Fibroblast of lung (primary cell): ENCODE data around the gene ACOT7. TPM values are rescaled to one million over a fixed set of nuclear protein-coding genes. Genes with fewer than 3 reads are reported as not detected.

Experiments
- DNase-seq, 2 donors: peaks; one replicate each; pipeline versions ENCODE4 v3.0.0 to v3.0.0-alpha.2; 2010; ENCODE audit warnings: low read depth in 2 of 2
- H2AFZ ChIP-seq: 2 replicates; pipeline ENCODE4 v1.5.1; 2012; ENCODE audit warnings: low read length, control low read depth, inconsistent platforms
- H3K27ac ChIP-seq: 2 replicates; pipeline ENCODE4 v1.5.1; 2011; ENCODE audit warnings: low read length, control low read depth; ENCODE audit not compliant: insufficient read depth
- H3K27me3 ChIP-seq: 2 replicates; pipeline ENCODE4 v1.5.1; 2011; ENCODE audit warnings: mild to moderate bottlenecking, low read length; ENCODE audit not compliant: control insufficient read depth, insufficient read depth
- H3K36me3 ChIP-seq: 2 replicates; pipeline ENCODE4 v1.5.1; 2011; ENCODE audit warnings: low read length; ENCODE audit not compliant: control insufficient read depth, insufficient read depth
- H3K4me1 ChIP-seq: 2 replicates; pipeline ENCODE4 v1.5.1; 2011; ENCODE audit warnings: low read length; ENCODE audit not compliant: control insufficient read depth, insufficient read depth; ENCODE audit errors: extremely low read depth
- H3K4me2 ChIP-seq: 2 replicates; pipeline ENCODE4 v1.5.1; 2011; ENCODE audit warnings: low read length, control low read depth; ENCODE audit not compliant: insufficient read depth; ENCODE audit errors: extremely low read depth
- H3K4me3 ChIP-seq, 4 experiments: fragments of 200-600 bp in 1 of 4; sonication (generic) in 1 of 4; replicated peaks in 1 of 4; 2 replicates each; pipeline ENCODE4 v1.5.1; 2011 to 2016; ENCODE audit warnings: low read length in 4 of 4, low read depth in 3 of 4, mild to moderate bottlenecking in 3 of 4, control low read depth in 2 of 4, inconsistent platforms in 1 of 4, mixed read lengths in 1 of 4; ENCODE audit not compliant: insufficient read depth in 1 of 4; ENCODE audit errors: control extremely low read depth in 1 of 4
- H3K79me2 ChIP-seq: 2 replicates; pipeline ENCODE4 v1.5.1; 2012; ENCODE audit warnings: mild to moderate bottlenecking, low read length, inconsistent platforms; ENCODE audit not compliant: control insufficient read depth, insufficient read depth
- H3K9ac ChIP-seq: 2 replicates; pipeline ENCODE4 v1.5.1; 2011; ENCODE audit warnings: mild to moderate bottlenecking, low read length, control low read depth; ENCODE audit not compliant: insufficient read depth
- H3K9me3 ChIP-seq: 2 replicates; pipeline ENCODE4 v1.5.1; 2012; ENCODE audit warnings: low read depth, low read length; ENCODE audit not compliant: control insufficient read depth, insufficient read depth
- H4K20me1 ChIP-seq: 2 replicates; pipeline ENCODE4 v1.5.1; 2011; ENCODE audit warnings: low read length; ENCODE audit not compliant: control insufficient read depth, insufficient read depth; ENCODE audit errors: extremely low read depth
- EZH2 ChIP-seq: IDR thresholded peaks from 2 replicates; pipeline ENCODE4 v1.5.1; 2012; ENCODE audit warnings: low read length, control low read depth, mild to moderate bottlenecking; ENCODE audit errors: missing control alignments
- polyA plus RNA-seq, 2 donors: library from polyadenylated mRNA; depleted of rRNA in 1 of 2; stranded (reverse) in 1 of 2; unstranded in 1 of 2; fragments of >200 nt; gene quantifications; 2 replicates each; pipeline ENCODE4 v1.2.1, GENCODE V29; 2011 to 2012; ENCODE audit warnings: missing spikeins in 1 of 2
- total RNA-seq: library from RNA; depleted of rRNA; stranded (reverse); fragments of >200 nt; gene quantifications from 2 replicates; pipeline ENCODE4 v1.2.1, GENCODE V29; 2014
- TF ChIP-seq, protein P1 (sequence below), 2 donors: IDR thresholded peaks in 1 of 2; conservative IDR thresholded peaks in 1 of 2; 1 replicate in 1 of 2; 2 replicates in 1 of 2; pipeline ENCODE4 v1.5.1; 2011 to 2012; ENCODE audit warnings: low read length in 2 of 2, control low read depth in 1 of 2, inconsistent platforms in 1 of 2, low read depth in 1 of 2, mild to moderate bottlenecking in 1 of 2

ACOT7 gene
- total and polyA plus RNA-seq, 2 donors (not counting 1 experiment from before 2014, with no cell fraction given): 50.7 to 58.0 TPM

DNA sequence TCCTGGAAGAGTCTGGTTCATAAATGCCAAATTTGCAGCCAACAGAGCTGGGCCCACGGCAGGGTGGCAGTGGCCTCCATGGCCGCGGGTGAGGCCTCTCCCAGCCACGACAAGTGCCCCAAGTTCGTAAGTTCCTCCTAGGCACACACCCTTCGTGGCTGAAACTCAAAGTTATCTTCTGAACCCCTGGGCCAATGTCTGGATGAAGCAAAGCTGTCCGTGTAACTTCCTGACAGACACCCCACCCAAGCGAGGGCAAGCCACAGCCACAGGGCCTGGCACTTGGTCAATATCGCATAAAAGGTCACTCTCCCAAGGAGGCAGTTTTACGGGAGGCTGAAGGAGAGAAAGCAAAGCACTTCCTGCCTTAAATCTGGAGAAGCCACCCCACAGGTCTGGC lies 104.9 kb downstream of the ACOT7 start:
- Histone ChIP-seq H3K4me2 (no peak overlapping the region), H4K20me1 (no peaks in the 10 kb centered on the region), H3K36me3 (no peaks in the 10 kb centered on the region), H3K9ac (no peak overlapping the region), H3K79me2 (no peaks in the 10 kb centered on the region), H3K27ac (no peak overlapping the region), H3K4me1 (no peaks in the 10 kb centered on the region), H3K9me3 (no peaks in the 10 kb centered on the region), H2AFZ (no peak overlapping the region), H3K27me3 (no peaks in the 10 kb centered on the region), H3K4me3 (no peak overlapping the region)
- no peak for DNase-seq
- TF ChIP-seq, protein P1, sequence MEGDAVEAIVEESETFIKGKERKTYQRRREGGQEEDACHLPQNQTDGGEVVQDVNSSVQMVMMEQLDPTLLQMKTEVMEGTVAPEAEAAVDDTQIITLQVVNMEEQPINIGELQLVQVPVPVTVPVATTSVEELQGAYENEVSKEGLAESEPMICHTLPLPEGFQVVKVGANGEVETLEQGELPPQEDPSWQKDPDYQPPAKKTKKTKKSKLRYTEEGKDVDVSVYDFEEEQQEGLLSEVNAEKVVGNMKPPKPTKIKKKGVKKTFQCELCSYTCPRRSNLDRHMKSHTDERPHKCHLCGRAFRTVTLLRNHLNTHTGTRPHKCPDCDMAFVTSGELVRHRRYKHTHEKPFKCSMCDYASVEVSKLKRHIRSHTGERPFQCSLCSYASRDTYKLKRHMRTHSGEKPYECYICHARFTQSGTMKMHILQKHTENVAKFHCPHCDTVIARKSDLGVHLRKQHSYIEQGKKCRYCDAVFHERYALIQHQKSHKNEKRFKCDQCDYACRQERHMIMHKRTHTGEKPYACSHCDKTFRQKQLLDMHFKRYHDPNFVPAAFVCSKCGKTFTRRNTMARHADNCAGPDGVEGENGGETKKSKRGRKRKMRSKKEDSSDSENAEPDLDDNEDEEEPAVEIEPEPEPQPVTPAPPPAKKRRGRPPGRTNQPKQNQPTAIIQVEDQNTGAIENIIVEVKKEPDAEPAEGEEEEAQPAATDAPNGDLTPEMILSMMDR (conservative IDR thresholded peaks at IDR 0.05 in 1 of 2, IDR thresholded peaks at IDR 0.05 in 1 of 2; ENCODE audit: low read depth in 1 of 2, low read length in 2 of 2): no peak
- TF ChIP-seq EZH2: no peak

DNA sequence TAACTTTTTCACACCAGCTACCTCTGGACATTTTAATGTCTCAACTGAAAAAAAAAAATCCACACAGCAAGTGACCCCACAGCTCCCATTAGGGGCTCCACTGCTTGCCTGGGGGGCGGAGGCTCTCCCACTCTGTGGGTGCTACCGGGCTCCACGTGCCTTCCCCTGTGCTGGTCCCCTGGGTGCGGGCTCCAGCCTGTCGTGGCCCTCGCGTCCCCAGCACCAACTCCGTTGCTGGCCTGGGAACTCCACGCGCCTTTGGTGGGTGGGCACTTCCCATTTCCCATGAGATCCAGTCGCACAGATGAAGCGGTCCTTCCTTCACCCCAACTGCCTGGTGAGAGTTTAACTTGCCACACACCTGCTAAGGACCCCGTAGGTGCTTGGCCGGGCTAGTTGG lies 105.5 kb downstream of the ACOT7 start:
- Histone ChIP-seq H3K9me3 (no peaks in the 10 kb centered on the region), H3K36me3 (no peaks in the 10 kb centered on the region), H3K79me2 (no peaks in the 10 kb centered on the region), H2AFZ (no peak overlapping the region), H3K4me1 (no peaks in the 10 kb centered on the region), H3K9ac (no peak overlapping the region), H3K27ac (no peak overlapping the region), H4K20me1 (no peaks in the 10 kb centered on the region), H3K4me2 (no peak overlapping the region), H3K4me3 (no peak overlapping the region), H3K27me3 (no peaks in the 10 kb centered on the region)
- no peak for DNase-seq
- TF ChIP-seq, protein P1 (conservative IDR thresholded peaks at IDR 0.05 in 1 of 2, IDR thresholded peaks at IDR 0.05 in 1 of 2; ENCODE audit: low read depth in 1 of 2, low read length in 2 of 2): no peak
- TF ChIP-seq EZH2: no peak

DNA sequence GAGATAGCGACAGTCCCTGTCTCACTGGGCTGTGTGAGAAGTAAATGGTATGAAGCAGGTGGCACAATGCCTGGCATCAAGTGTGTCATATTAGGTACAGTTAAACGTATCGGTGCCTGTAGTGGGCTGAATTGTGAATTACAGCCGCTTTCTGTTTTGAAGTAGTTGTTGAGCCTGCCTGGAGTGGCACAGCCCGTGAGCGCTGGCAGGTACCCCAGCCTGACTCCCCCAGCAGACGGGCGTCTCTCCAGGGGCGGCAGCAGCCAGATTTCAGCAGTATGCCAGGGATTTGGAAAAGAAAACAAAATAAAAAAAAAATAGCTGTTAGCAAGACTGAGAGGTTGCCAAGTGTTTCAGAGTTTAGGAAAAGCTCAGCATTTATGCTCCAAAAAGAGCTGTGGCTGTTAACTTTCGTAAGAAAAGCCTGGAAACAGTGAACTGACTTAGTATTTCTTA lies 106.1 kb downstream of the ACOT7 start:
- DNase-seq: peak in 1 of 2 donors; percentile 66
- Histone ChIP-seq H3K27me3 (no peaks in the 10 kb centered on the region), H3K36me3 (no peaks in the 10 kb centered on the region), H4K20me1 (no peaks in the 10 kb centered on the region), H3K27ac (no peak overlapping the region), H3K4me3 (no peak overlapping the region), H3K9me3 (no peaks in the 10 kb centered on the region), H3K4me1 (no peaks in the 10 kb centered on the region), H3K79me2 (no peaks in the 10 kb centered on the region), H3K9ac (no peak overlapping the region), H3K4me2 (no peak overlapping the region), H2AFZ (no peak overlapping the region)
- TF ChIP-seq, protein P1 (conservative IDR thresholded peaks at IDR 0.05 in 1 of 2, IDR thresholded peaks at IDR 0.05 in 1 of 2; ENCODE audit: low read depth in 1 of 2, low read length in 2 of 2): no peak
- no peak for TF ChIP-seq EZH2
